Neural crest cell (in vitro differentiated cells): ENCODE data around the gene CEP120. TPM values are rescaled to one million over a fixed set of nuclear protein-coding genes. Genes with fewer than 3 reads are reported as not detected.
A peak's percentile ranks its signal among the peaks of the same experiment; 100 is the strongest.

Experiments used
- DNase-seq: peaks from one replicate; pipeline ENCODE4 v3.0.0; 2021; ENCODE audit warnings: low read depth, mixed read lengths, low spot score
- H3K27ac Mint-ChIP-seq: one replicate; pipeline ENCODE4 v1.8.0; 2021; ENCODE audit warnings: mild to moderate bottlenecking, mixed read lengths; ENCODE audit not compliant: unreplicated experiment
- H3K27me3 Mint-ChIP-seq: 2 replicates; pipeline ENCODE4 v1.8.0; 2021; ENCODE audit warnings: low read depth, mild to moderate bottlenecking, mixed read lengths
- H3K36me3 Mint-ChIP-seq: 2 replicates; pipeline ENCODE4 v1.8.0; 2021; ENCODE audit warnings: low read depth, mild to moderate bottlenecking, mixed read lengths
- H3K4me1 Mint-ChIP-seq: 2 replicates; pipeline ENCODE4 v1.8.0; 2021; ENCODE audit warnings: mixed read lengths
- H3K4me3 Mint-ChIP-seq: one replicate; pipeline ENCODE4 v1.8.0; 2021; ENCODE audit warnings: mild to moderate bottlenecking, mixed read lengths
- H3K9me3 Mint-ChIP-seq: 2 replicates; pipeline ENCODE4 v1.8.0; 2021; ENCODE audit warnings: mixed read lengths
- total RNA-seq: library from RNA; stranded (reverse); gene quantifications from 2 replicates; pipeline ENCODE4 v1.2.1, GENCODE V29; 2021
- TF ChIP-seq, protein P1 (sequence below): fragments of 200-600 bp; sonication (generic); conservative IDR thresholded peaks from 2 replicates; pipeline ENCODE4 v1.5.0; 2021; ENCODE audit warnings: antibody characterized with exemption, mild to moderate bottlenecking

CEP120 gene
- total RNA-seq, 1 donor from 2014 or later, result 26.0 TPM

DNA sequence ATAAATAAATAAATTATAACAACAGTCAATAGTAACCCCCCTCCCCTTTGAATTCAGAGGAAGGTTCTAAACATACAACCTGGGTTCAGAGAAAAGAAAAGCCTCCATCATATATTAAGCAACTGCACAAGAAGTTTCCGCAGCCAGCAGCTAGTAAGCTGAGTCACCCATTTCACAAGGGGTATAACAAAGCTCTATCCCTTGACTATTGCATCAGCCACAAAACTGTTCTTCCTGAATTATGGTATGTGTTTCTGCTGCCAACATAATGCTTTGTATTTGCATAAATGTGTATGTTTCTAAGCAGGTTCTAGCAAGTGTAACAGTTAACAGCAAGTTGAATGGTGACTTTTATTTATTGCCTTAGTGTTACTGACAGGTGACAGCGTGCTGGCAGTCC is 6.8 kb upstream of the CEP120 start:
- no peaks in the 10 kb centered on the region for H3K27me3 Mint-ChIP-seq
- H3K4me1 Mint-ChIP-seq, result no peaks in the 10 kb centered on the region
- no peak overlapping the region for H3K4me3 Mint-ChIP-seq
- peaks cover 2% of the 10 kb centered on the region for H3K9me3 Mint-ChIP-seq
- no peak overlapping the region for H3K27ac Mint-ChIP-seq
- no peak for DNase-seq
- no peaks in the 10 kb centered on the region for H3K36me3 Mint-ChIP-seq
- TF ChIP-seq, protein P1, sequence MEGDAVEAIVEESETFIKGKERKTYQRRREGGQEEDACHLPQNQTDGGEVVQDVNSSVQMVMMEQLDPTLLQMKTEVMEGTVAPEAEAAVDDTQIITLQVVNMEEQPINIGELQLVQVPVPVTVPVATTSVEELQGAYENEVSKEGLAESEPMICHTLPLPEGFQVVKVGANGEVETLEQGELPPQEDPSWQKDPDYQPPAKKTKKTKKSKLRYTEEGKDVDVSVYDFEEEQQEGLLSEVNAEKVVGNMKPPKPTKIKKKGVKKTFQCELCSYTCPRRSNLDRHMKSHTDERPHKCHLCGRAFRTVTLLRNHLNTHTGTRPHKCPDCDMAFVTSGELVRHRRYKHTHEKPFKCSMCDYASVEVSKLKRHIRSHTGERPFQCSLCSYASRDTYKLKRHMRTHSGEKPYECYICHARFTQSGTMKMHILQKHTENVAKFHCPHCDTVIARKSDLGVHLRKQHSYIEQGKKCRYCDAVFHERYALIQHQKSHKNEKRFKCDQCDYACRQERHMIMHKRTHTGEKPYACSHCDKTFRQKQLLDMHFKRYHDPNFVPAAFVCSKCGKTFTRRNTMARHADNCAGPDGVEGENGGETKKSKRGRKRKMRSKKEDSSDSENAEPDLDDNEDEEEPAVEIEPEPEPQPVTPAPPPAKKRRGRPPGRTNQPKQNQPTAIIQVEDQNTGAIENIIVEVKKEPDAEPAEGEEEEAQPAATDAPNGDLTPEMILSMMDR, result no peak

DNA sequence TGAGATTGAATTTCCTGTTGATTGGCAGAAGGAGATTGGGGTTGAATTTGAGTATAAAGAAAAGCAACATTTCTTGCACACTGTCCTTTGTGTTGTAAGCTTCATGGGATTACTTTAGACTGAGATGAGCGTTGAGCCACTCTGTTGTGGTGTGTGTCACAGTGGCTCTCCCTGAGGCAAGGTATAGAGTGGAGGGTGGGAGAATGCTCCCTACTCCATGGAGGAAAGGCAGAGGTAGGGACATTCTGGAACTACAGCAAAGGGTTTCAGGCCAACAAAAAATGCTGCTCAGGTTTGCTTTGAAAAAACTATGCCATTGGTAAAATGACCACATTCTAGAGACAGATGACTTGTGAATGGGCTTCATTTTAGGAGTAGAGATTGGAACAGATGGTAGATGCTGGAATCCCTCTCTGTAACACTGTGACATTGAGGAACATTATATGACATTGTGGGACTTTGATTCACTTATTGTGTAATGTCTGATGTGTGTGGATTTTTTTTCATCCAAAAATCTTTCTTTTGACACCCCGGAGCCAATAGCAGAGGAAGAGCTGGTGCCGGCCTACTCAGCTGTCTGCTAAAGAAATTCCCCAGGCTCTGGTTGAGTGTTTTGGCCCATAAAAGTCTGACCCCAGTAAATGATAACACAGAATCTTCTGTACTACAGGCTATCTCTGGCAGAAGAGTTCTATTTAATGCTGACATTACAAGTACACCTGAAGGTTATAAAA is 6.2 kb upstream of the CEP120 start:
- TF ChIP-seq, protein P1, result no peak
- Mint-ChIP-seq H3K4me3 (no peak overlapping the region), H3K27ac (no peak overlapping the region), H3K27me3 (no peaks in the 10 kb centered on the region), H3K36me3 (no peaks in the 10 kb centered on the region), H3K4me1 (peaks cover under 1% of the 10 kb centered on the region), H3K9me3 (peaks cover 2% of the 10 kb centered on the region)
- DNase-seq, result no peak

DNA sequence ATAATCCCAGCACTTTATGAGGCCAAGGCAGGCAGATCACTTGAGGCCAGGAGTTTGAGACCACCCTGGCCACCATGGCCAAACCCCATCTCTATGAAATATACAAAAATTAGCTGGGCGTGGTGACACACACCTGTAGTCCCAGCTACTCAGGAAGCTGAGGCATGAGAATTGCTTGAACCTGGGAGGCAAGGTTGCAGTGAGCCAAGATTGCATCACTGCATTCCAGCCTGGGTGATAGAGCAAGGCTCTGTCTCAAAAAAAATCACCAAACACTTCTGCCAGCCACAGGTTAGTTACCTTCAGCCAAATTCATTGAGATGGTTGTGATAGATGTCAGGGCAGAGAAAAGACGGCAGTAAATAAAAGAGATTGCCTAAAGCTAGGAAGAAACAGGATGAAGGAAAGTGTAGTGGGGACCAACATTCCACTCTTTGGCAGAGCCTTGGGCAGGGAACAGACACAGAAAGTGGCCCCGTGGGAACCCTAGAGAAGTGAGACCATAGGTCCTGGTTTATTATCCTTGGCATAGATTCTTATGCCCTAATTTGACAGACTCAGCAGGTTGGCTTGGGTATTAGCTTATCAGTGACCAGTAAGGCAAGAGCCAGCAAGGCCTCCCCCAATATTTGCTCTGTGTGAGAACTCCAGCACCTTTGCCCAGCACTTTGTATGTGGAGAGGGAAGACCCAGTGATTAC is 5.5 kb upstream of the CEP120 start:
- TF ChIP-seq, protein P1, result no peak
- Mint-ChIP-seq H3K27me3 (no peaks in the 10 kb centered on the region), H3K27ac (no peak overlapping the region), H3K9me3 (peaks cover 2% of the 10 kb centered on the region), H3K36me3 (no peaks in the 10 kb centered on the region), H3K4me1 (peaks cover 8% of the 10 kb centered on the region), H3K4me3 (no peak overlapping the region)
- DNase-seq, result no peak

DNA sequence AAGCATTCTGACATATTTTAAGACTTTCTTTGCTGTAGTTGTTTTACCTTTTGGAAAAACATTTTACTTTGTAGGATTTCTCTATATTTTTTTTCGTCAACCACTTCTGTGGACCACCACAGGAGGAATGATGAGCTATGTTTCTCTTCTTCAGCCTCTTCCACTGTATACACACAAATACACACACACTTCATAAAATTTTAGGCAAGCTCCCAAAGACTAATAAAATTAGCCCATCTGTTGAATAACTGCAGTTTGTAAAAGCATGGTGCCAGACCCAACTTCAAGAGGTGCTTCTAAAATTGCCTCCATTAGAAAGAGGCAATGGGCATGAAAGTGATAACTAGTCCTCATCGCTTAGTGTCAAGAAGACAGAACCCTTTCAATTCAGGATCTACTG is 4.1 kb upstream of the CEP120 start:
- peaks cover 2% of the 10 kb centered on the region for H3K9me3 Mint-ChIP-seq
- no peak for DNase-seq
- H3K4me3 Mint-ChIP-seq, result peak overlapping the region; percentile 54
- TF ChIP-seq, protein P1, result no peak
- H3K36me3 Mint-ChIP-seq, result no peaks in the 10 kb centered on the region
- no peaks in the 10 kb centered on the region for H3K27me3 Mint-ChIP-seq
- H3K4me1 Mint-ChIP-seq, result peaks cover 8% of the 10 kb centered on the region
- H3K27ac Mint-ChIP-seq, result no peak overlapping the region

DNA sequence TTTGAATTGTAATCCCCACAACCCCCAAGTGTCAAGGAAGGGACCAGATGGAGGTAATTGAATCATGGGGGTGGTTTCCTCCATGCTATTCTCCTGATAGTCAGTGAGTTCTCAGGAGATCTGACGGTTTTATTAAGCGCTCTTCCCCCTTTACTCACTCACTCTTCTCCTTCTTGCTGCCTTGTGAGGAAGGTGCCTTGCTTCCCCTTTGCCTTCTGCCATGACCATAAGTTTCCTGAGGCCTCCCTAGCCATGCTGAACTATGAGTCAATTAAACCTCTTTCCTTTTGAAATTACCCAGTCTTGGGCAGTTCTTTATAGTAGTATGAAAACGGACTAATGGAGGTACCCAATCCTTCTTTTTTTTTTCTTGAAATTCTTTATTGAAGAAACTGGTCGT is 2.2 kb upstream of the CEP120 start:
- H3K4me3 Mint-ChIP-seq, result peak overlapping the region; percentile 73
- H3K9me3 Mint-ChIP-seq, result no peaks in the 10 kb centered on the region
- DNase-seq, result no peak
- no peaks in the 10 kb centered on the region for H3K27me3 Mint-ChIP-seq
- peaks cover 9% of the 10 kb centered on the region for H3K4me1 Mint-ChIP-seq
- TF ChIP-seq, protein P1, result no peak
- no peaks in the 10 kb centered on the region for H3K36me3 Mint-ChIP-seq
- H3K27ac Mint-ChIP-seq, result no peak overlapping the region
